NCI-H774 (cell line): ENCODE results near the gene TMEM167B.
"Not testable (repeated sequence)": the region's sequence is repeated elsewhere in the genome, so short reads cannot be mapped to it uniquely, and the experiment has no call there.

Experiments
- DNase-seq: peaks from one replicate; lab custom pipeline; 2025; lab: John Stamatoyannopoulos, UW

TMEM167B gene

DNA sequence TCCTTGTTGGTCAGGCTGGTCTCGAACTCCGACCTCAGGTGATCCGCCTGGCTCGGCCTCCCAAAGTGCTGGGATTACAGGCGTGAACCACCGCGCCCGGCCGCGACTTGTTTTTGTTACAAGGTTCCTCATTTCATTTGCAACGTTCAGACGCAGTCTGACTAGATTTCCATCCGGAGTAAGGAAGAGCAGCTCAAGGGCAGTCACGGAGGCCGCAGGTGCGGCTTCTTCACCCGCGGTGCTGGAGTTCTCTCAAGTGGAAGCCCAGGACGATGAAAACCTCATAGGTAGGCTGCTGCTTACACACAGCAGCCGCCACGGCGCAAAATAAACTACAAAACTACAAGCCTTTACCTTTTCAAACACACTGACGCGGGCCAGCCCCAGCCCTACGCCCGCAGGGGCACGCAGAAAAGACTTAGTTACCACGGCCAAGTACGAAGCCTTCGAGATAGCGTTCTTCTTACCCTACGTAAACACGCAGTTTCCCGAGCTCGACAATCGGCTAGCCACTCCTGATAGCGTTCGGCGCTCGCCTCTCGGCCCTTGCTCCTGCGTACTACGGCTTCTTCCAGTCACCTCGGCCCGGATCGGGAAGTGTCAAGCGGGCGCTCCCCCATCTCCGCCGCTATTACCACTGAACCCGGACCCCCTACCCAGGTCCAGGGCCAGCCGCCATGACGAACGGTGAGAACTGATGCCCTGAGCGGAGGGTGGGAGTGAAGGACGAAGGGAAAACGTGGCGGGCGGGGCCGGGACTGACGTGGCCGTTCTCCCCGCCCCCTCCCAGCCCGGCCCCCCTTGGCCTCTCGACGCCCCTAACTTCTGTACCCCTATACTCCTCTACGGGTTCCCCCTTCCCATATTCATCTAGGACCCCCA lies at the start of gene TMEM167B:
TMEM167B (plus strand) TSS at position 569 of the 882 bp plus-strand sequence; CDS start at position 678, 109 bp downstream.
- DNase-seq, result peak; percentile 84

DNA sequence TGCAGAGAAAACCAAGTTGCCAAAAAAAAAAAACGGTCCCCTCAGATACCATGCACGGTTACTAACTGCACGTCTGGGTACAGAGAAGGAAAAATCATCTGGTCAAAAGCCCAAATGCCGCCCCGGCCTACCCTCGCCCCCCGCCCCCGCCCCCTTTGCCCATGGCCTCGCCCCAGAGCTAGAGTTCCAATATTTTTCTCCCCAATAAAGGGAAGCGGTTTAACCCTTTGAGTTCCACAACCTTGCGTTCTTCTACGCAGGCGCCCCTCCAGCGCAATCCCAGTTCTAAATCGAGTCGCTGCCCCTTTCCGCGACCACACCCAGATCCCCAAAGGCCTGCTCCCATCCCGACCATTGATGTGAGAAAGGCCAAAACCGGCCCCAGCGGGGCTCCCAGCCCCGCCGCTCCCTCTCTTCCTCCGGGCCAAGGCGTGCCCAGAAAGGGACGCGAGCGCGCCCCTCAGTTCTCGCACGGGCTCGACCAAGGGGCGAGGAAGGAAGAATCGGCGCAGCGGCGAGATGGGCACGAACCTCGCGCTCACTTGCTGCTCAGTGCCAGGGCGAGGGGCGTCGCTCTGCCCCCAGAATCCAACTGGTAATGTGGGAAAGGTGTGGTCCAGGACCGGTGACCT lies 49.5 kb upstream of the TMEM167B start:
- no peak for DNase-seq

DNA sequence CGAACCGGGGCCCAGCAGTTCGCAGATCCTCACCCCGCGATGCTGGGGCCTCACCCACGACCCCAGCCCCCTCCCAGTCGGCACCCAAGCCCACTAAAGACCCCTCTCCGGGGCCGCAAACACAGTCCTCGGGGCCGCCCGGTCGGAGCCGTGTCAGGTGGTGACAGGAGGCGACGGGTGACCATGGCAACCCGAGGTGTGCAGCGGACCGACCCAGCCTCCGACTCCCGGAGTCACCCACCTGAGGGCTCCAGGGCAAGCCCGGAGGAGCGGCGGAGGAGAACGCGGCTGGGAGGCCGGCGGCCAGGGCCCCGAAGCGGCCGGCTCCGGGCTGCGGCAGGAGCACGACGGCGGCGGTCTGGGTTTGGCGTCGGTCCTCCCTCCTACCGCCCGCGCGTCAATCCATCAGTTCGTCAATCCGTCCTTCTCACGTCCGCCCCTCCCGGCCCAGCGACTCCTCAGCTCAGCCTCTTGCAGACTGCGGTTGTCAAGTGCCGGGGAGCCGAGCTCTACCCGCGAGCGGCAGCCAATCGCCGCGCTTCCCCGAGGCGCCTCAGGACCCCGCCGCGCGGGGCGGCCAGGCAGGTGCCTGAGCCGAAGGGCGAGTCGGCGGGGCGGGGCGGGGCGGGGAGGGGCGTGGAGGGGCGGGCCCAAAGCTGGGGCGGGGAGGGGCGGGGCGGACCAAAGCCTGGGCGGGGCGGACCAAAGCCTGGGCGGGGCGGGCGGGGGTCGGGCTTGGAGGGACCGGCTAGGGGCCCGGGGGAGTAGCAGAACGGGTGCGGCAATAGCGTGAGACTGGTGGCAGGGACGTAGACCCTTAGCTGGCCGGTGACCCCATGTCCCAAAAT lies 48.7 kb upstream of the TMEM167B start, which contains the start of gene WDR47:
WDR47 (minus strand) TSS at position 482 of the 848 bp plus-strand sequence. CDS start 18,590 bp downstream, outside the sequence.
- DNase-seq, result peak; percentile 94

DNA sequence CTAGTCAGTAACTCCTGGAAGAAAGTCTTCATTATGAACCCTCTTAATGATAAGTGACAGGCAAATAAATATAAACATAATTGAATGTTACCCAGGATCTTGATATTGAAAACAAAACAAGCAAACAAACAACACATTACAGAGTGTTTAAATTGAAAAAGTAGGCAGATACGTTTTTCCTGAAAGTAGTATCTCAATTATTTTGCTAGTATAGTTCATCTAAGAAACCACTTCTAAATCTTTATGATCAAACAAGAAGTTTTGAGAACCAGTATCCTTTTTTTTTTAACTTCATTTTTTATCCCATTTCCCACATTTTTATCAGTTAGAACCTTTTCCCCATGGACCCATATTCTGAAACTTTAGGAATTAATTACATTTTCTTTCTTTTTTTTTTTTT lies 45.0 kb upstream of the TMEM167B start:
- no peak for DNase-seq

DNA sequence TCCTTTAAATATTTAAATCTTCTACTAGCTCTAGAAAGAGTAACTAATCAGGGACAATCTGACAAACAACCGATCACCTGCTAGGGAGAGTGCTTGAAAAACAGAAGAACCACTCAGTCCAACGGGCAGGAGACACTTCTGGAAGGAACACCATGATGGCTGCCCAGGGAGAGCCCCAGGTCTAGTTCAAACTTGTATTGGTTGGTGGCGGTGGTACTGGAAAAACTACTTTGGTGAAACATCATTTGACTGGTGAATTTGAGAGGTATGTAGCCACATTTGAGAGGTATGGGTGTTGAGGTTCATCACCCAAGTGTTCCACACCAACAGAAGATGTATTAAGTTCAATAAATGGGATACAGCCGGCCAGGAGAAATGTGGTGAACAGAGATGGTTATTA lies 43.9 kb upstream of the TMEM167B start:
- DNase-seq, result no peak

DNA sequence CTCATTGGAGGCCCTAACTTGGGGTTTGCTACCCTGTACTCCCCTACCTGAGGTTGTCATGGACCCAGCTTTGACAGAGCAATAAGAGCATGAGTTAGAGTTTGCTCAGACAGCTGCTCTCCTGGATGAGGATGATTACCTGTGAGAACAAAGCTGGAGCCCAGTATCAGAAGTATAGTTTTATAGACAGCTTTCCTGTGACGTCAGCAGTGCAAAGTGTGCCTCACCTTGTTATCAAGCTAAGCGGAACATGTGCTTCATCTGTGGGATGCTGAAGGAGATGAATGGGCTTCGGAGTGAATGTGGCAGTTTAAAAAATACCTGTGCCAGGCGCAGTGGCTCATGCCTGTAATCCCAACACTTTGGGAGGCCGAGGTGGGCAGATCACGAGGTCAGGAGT lies 43.2 kb upstream of the TMEM167B start:
- no peak for DNase-seq

DNA sequence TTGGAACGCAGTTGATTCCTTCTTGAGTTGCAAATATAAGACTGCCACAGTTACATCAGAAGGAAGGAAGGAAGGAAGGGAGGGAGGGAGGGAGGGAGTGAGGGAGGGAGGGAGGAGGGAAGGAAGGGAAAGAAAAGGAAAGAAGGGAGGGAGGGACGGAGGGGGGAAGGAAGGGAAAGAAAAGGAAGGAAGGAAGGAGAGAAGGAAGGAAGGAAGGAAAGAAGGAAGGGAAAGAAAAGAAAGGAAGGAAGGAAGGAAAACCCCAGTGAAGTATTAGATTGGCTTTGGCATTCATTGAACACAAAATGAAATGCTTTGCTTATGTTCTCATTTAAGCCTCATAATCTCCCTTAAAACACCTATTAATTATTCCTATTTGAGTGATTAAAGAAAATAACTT lies 42.2 kb upstream of the TMEM167B start:
- no peak for DNase-seq

DNA sequence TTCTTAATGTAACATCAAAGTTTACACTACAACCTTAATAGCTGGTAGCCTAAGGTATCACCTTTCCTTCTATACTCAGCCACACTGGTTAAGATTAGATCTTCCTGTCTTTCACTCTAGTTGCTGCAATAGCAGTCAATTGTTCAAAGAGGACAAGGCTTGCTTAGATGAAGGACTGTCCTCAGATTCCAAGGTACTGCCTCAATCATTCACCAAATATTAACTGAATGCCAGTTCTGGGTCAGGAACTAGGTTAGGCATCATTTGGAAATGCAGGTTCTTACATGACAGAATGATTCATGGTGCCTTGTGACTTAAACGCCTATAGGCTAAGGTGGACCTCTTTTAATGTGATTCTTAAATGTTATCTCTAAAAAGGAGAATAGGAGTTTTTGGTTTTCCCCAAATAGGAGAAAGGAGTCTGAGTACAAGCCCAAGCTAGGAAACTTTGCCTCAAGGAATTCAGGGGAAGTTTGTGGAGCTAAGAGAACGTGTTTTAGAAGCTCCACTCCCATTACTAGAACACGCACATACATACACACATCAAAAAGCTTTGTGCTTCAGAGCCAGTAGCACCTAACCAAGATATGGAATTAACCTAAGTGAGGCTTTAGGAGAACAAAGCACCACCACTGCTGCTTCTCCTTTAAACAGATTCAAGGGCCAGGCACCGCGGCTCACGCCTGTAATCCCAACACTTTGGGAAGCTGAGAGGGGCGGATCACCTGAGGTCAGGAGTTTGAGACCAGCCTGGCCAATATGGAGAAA lies 40.2 kb upstream of the TMEM167B start:
- no peak for DNase-seq

DNA sequence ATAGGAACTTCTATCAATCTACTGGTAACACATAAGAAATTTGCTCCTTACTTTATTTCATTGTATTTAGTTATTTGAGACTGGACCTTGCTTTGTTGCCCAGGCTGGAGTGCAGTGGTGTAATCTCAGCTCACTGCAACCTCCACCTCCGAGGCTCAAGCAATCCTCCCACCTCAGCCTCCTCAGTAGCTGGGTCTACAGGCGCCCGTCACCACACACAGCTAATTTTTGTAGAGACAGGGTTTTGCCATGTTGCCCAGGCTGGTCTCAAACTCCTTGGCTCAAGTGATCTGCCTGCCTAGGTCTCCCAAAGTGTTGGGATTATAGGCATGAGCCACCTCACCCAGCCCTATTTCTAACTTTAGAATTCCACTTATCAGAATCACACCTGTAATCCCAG lies 38.4 kb upstream of the TMEM167B start:
- DNase-seq, result not testable (repeated sequence)

DNA sequence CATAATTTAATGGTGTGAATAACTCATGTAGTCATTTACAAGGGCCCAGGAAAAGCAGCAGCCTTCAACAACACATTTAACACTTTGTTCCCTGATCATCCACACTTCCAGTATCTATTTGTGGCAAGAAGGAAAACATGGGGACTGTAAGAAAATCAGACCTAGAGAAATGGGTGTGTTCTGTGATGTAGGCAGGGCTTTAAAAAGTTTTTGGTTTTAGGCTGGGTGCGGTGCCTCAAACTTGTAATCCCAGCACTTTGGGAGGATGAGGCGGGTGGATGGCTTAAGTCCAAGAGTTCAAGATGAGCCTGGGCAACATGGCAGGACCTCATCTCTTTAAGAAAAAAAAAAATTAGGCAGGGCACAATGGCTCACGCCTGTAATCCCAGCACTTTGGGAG lies 34.5 kb upstream of the TMEM167B start:
- DNase-seq, result no peak

DNA sequence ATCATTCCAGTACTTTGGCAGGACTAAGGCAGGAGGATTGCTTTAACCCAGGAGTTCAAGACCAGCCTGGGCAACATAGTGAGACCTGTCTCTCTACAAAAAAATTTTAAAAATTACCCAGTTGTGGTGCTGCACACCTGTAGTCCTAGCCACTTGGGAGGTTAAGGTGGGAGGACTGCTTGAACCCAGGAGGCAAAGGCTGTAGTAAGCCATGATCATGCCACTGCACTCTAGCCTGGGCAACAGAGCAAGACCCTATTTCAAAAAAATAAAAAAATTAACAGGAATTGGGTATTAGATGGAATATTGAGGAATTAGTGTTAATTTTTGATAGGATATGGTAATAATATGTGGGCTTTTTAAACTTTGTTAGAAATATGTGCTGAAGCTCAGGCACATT lies 31.5 kb upstream of the TMEM167B start:
- DNase-seq, result no peak

DNA sequence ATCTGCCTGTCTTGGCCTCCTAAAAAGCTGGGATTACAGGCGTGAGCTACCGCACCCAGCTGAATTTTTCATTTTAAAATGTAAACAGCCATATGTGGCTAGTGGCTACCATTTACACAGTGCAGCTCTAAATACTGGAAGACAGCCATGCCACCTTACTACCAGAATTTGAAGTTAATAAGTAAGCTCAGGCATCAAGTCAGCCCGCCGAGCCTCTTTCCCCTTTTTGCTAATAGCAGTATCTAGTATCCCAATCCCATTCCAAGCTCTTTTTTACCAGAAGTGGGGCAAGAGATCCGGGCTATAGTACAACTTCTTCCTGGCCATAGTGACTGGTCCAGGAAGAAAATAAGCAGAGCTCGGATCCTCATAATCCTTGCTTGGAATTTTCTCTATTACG lies 29.9 kb upstream of the TMEM167B start:
- no peak for DNase-seq

DNA sequence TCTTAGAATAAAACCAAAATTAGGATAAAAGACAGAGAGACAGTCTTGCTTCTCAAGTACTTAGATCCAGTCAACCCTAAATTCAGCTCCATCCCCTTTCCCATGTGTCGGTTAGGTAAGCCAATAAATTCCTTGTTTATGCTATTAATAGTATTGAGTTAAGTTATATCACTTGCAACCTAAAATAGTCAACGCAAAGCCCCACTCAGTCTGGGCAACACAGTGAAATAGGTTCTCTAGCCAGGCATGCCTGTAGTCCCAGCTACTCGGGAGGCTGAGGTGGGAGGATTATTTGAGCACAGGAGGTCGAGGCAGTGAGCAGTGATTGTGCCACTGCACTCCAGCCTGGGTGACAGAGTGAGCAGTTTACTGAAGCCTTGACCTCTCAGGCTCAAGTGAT lies 29.4 kb upstream of the TMEM167B start:
- DNase-seq, result no peak

DNA sequence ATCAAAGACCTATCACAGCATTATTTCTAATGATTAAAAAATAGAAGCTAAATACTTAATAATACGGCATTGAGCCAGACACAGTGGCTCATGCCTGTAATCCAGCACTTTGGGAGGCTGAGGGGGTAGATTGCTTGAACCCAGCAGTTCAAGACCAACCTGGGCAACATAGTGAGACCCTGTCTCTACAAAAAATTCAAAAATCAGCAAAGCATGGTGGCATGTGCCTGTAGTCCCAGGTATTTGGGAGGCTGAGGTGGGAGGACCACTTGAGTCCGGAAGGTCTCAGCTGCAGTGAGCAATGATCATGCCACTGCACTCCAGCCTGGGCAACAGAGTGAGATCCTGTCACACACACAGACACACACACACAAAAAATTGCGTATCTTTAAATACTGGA lies 25.4 kb upstream of the TMEM167B start:
- DNase-seq, result no peak

DNA sequence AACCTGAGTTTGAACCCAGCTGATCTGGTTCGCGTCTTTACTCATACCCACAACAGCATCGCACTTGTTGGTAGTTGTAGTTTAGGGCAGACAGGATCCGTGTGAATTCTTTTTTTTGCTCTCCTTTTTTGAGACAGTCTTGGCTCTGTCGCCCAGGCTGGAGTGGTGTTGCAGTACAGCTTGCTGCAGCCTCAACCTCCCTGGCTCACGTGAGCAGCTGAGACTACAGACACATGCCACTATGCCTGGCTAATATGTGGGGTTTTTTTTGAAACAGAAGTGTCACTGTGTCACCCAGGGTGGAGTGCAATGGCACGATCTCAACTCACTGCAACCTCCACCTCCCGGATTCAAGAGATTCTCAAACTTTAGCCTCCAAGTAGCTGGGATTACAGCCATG lies 22.7 kb upstream of the TMEM167B start:
- DNase-seq, result no peak

DNA sequence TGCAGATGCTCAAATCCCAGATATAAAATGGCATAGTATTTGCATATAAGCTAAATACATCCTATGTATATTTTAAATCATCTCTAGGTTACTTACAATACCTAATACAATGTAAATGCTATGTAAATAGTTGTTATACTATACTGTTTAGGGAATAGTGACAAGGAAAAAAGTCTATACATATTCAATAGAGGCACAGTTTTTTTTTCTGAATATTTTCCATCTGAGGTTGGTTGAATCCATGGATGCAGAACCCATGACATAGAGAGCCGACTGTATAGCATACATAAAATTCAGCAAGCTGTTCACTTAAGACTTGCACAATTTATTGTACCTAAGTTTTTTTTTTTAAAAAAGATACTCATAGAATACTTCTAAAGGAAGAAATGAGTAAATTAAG lies 21.3 kb upstream of the TMEM167B start:
- no peak for DNase-seq

DNA sequence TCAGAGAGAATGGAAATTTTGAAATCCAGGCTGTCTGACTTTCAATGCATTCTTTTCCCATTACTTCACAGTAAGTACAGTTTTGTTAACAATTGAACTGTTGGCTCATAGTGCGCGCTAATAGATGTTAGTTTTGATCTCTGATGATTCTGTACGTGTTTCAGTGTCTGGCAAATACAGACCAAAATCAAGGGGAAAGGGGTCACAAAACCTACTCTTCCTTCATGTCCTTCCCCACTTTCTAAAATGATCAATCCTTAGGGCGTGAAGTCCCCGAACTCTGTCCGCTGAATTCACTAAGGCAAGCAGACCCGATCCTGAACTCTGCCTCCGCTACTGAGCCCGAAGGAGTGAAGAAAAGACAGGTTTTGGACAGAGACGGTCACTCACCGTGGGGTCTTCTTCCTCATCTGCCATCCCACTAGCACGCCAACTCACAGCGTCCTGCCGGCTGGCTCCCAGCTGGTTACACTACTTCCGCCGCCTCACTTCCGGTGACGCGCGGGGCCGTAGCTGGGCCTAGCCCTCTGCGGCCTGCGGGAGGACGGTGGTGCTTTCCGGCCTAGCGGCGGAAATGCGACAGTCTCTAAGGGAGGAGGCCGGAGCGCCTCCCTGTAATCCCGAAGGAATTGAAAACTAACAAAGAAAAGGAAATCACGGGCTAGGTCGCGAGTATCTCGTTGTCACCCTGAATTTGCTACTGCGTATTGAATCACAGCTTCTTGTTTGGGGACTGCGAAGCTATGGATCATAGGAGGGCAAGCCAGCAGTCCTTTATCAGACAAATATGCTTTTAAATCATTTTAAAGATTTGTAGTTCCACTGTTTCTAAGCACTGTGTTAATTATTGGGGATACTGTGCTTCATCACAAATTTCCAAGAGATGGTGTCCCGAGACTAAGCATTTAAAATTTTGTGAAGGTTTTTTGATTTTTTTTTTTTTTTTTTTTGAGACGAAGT lies 14.8 kb upstream of the TMEM167B start, which contains the start of gene TAF13:
TAF13 (minus strand) TSS at position 473 of the 960 bp plus-strand sequence; CDS start at position 417, 56 bp downstream.
- DNase-seq, result peak; percentile 91

DNA sequence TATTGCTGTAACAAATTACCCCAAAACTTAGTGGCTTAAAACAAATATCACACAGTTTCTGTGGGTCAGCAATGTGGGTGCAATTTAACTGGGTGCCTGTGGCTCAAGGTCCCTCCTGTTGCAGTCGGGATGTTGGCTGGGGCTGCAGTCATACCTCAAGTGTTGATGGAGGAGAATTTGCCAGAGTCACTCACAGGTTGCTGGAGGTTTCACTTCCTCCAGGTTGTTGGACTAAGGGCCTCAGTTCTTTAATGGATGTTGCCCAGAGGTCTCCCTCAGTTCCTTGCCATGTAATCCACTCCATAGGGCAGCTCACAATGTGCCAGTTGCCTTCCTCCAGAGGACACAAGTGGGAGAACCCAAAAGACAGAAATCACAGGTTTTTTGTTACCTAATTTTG lies 12.2 kb upstream of the TMEM167B start:
- no peak for DNase-seq

DNA sequence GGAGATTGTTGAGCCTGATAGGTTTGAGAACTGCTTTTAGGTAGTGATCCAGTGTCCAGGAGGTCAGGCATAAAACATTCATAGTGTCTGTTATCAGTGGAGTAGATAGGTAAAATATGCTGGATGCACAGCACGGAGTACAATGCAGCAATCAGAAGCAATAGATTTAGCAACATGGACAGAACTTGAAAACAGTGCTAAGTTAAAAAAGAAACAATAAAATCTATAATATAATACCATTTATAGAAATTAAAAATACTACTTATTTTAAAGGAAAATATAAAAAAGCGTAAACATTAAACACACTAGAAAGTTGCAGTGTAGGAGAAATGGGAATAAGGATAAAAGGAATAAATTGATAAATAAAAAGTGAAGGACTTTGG lies 11.3 kb upstream of the TMEM167B start:
- no peak for DNase-seq

DNA sequence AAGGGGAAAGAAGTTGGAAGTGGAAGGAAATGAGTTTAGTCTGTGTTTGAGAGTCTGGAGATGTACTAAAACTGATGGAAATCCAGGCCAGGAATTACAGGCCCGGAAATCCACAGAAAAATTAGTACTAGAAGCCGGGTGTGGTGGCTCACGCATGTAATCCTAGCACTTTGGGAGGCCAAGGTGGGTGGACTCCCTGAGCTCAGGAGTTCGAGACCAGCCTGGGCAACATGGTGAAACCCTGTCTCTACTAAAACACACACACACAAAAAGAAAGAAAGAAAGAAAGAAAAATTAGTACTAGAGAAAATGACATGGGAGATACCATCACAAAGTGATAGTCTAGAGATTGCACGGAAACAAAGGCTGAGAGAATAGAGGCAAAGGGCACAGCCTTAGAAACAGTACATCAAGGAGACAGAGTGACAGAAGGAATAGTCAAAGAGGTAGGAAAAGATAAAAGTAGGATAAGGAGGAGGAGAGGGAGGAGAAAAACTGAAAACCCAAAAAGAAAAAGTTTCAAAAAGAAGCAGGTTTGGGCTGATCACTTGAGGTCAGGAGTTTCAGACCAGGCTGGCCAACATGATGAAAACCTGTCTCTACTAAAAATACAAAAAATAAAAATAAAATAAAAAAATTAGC lies 10.0 kb upstream of the TMEM167B start:
- DNase-seq, result no peak
